Panc1 (cell line): ENCODE results near the gene SNRPA. TPM values are rescaled to one million over a fixed set of nuclear protein-coding genes. Genes with fewer than 3 reads are reported as not detected.
"Not testable (repeated sequence)": the region's sequence is repeated elsewhere in the genome, so short reads cannot be mapped to it uniquely, and the experiment has no call there.

Experiments
- ATAC-seq: fragments of 200-7000 bp; cut with Tn5 transposase; 2 replicates; pipeline ENCODE4 v1.9.1; 2020; ENCODE audit warnings: mild to moderate bottlenecking, moderate library complexity
- BruUV-seq: library from RNA; stranded (reverse); fragments of 400-500 nt; replicated peaks from 2 replicates; lab custom pipeline; 2021; lab: Mats Ljungman, UMichigan
- CTCF ChIA-PET: fragments of 300-600 bp; sonication (Branson Sonifier 250); formaldehyde crosslinking; loops from one replicate; lab custom pipeline; 2022; ENCODE audit warnings: antibody characterized with exemption; lab: Charles Lee
- POLR2A ChIA-PET: fragments of 300-600 bp; sonication (Branson Sonifier 250); formaldehyde crosslinking; loops from one replicate; lab custom pipeline; 2022; ENCODE audit warnings: antibody characterized with exemption; lab: Charles Lee
- DNase-seq: peaks from one replicate; pipeline ENCODE4 v3.0.0-alpha.2; 2010; ENCODE audit warnings: low read depth, low spot score
- H3K27ac ChIP-seq: 2 replicates; pipeline ENCODE4 v1.5.1; 2011; ENCODE audit warnings: mild to moderate bottlenecking, low read length, inconsistent platforms
- H3K27me3 ChIP-seq: fragments of 200-500 bp; sonication (Bioruptor generic); 2 replicates; pipeline ENCODE4 v1.6.0; 2014; ENCODE audit warnings: low read length, inconsistent platforms; ENCODE audit not compliant: control insufficient read depth, insufficient read depth
- H3K36me3 ChIP-seq: fragments of 200-500 bp; sonication (Bioruptor generic); 2 replicates; pipeline ENCODE4 v1.5.1; 2014; ENCODE audit warnings: inconsistent platforms, mild to moderate bottlenecking, low read length, moderate library complexity; ENCODE audit not compliant: control insufficient read depth, insufficient read depth
- H3K4me1 ChIP-seq: 2 replicates; pipeline ENCODE4 v1.5.1; 2011; ENCODE audit warnings: inconsistent platforms, mild to moderate bottlenecking, low read length, moderate library complexity; ENCODE audit not compliant: control insufficient read depth, insufficient read depth
- H3K4me3 ChIP-seq, 2 experiments: 2 replicates each; pipeline ENCODE4 v1.5.1; 2011 to 2012; ENCODE audit warnings: low read depth in 2 of 2, low read length in 2 of 2, mild to moderate bottlenecking in 2 of 2, inconsistent platforms in 1 of 2, moderate library complexity in 1 of 2
- H3K9me3 ChIP-seq: fragments of 200-500 bp; sonication (Bioruptor generic); 2 replicates; pipeline ENCODE4 v1.5.1; 2014; ENCODE audit warnings: low read depth, mild to moderate bottlenecking, inconsistent platforms, low read length, moderate library complexity; ENCODE audit not compliant: control insufficient read depth, insufficient read depth
- POLR2AphosphoS5 ChIP-seq: IDR thresholded peaks from 2 replicates; pipeline ENCODE4 v1.6.1; 2012; ENCODE audit warnings: mild to moderate bottlenecking, low read depth, low read length, moderate library complexity
- SIN3A ChIP-seq: IDR thresholded peaks from 2 replicates; pipeline ENCODE4 v1.6.1; 2012; ENCODE audit warnings: low read depth, mild to moderate bottlenecking, low read length, moderate library complexity, borderline replicate concordance; ENCODE audit not compliant: insufficient read depth
- TCF7L2 ChIP-seq: IDR thresholded peaks from 2 replicates; pipeline ENCODE4 v1.6.1; 2011; ENCODE audit warnings: mild to moderate bottlenecking, low read depth, low read length, inconsistent platforms
- in situ Hi-C: cut with HindIII; loops from 2 replicates; pipeline ENCODE4 v1.10.0; 2016; ENCODE audit warnings: low sequenced_read_pairs, low pct_unique_long_range_greater_than_20kb
- intact Hi-C: fragments of 100-400 bp; cut with micrococcal nuclease; formaldehyde crosslinking; loops from one replicate; pipeline ENCODE4 v1.10.0; 2022; ENCODE audit not compliant: unreplicated experiment
- total RNA-seq: library from RNA; stranded (reverse); gene quantifications from one replicate; pipeline ENCODE4 v1.2.1, GENCODE V29; 2021; ENCODE audit not compliant: unreplicated experiment
- TF ChIP-seq, protein P1 (sequence below), 2 experiments: IDR thresholded peaks; 2 replicates each; pipeline ENCODE4 v1.6.1; 2011 to 2012; ENCODE audit warnings: low read depth in 2 of 2, control low read depth in 1 of 2, low read length in 1 of 2, mild to moderate bottlenecking in 1 of 2, moderate library complexity in 1 of 2; ENCODE audit not compliant: insufficient read depth in 1 of 2
- TF ChIP-seq, protein P2 (sequence below): fragments of 450-650 bp; IDR thresholded peaks from 2 replicates; pipeline ENCODE4 v1.5.1; 2017; ENCODE audit warnings: mild to moderate bottlenecking

The SNRPA gene
- total RNA-seq, 1 experiment from 2014 or later = 104 TPM

DNA sequence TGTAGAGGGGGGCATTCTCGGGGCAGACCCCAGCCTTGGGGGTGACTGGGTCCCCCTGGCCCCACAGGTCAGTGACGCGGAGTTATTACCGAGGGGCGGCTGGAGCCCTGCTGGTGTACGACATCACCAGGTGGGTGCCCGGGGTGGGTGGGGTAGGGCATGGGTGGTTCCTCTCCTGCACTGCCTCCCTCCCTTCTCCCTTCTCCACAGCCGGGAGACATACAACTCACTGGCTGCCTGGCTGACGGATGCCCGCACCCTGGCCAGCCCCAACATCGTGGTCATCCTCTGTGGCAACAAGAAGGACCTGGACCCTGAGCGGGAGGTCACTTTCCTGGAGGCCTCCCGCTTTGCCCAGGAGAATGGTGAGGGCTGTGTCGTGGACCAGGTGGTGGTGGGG, 32.7 kb downstream of the SNRPA start:
- ChIA-PET CTCF (no interaction called here), POLR2A (no interaction called here)
- DNase-seq = no peak
- TF ChIP-seq, protein P1, sequence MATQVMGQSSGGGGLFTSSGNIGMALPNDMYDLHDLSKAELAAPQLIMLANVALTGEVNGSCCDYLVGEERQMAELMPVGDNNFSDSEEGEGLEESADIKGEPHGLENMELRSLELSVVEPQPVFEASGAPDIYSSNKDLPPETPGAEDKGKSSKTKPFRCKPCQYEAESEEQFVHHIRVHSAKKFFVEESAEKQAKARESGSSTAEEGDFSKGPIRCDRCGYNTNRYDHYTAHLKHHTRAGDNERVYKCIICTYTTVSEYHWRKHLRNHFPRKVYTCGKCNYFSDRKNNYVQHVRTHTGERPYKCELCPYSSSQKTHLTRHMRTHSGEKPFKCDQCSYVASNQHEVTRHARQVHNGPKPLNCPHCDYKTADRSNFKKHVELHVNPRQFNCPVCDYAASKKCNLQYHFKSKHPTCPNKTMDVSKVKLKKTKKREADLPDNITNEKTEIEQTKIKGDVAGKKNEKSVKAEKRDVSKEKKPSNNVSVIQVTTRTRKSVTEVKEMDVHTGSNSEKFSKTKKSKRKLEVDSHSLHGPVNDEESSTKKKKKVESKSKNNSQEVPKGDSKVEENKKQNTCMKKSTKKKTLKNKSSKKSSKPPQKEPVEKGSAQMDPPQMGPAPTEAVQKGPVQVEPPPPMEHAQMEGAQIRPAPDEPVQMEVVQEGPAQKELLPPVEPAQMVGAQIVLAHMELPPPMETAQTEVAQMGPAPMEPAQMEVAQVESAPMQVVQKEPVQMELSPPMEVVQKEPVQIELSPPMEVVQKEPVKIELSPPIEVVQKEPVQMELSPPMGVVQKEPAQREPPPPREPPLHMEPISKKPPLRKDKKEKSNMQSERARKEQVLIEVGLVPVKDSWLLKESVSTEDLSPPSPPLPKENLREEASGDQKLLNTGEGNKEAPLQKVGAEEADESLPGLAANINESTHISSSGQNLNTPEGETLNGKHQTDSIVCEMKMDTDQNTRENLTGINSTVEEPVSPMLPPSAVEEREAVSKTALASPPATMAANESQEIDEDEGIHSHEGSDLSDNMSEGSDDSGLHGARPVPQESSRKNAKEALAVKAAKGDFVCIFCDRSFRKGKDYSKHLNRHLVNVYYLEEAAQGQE (IDR thresholded peaks at IDR 0.05; ENCODE audit: insufficient read depth in 1 of 2, low read depth in 2 of 2, low read length in 1 of 2) = no peak
- TF ChIP-seq TCF7L2 (no peak), POLR2AphosphoS5 (no peak), SIN3A (no peak)
- TF ChIP-seq, protein P2, sequence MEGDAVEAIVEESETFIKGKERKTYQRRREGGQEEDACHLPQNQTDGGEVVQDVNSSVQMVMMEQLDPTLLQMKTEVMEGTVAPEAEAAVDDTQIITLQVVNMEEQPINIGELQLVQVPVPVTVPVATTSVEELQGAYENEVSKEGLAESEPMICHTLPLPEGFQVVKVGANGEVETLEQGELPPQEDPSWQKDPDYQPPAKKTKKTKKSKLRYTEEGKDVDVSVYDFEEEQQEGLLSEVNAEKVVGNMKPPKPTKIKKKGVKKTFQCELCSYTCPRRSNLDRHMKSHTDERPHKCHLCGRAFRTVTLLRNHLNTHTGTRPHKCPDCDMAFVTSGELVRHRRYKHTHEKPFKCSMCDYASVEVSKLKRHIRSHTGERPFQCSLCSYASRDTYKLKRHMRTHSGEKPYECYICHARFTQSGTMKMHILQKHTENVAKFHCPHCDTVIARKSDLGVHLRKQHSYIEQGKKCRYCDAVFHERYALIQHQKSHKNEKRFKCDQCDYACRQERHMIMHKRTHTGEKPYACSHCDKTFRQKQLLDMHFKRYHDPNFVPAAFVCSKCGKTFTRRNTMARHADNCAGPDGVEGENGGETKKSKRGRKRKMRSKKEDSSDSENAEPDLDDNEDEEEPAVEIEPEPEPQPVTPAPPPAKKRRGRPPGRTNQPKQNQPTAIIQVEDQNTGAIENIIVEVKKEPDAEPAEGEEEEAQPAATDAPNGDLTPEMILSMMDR = no peak
- BruUV-seq = no TSS peak
- no peaks in the 10 kb centered on the region for H3K27me3 ChIP-seq
- ATAC-seq = no peak
- intact Hi-C loops (no loop called here), in situ Hi-C loops (no loop called here)
- no peak overlapping the region for H3K27ac ChIP-seq
- H3K4me3 ChIP-seq = no peak overlapping the region
- H3K9me3 ChIP-seq = no peaks in the 10 kb centered on the region
- H3K36me3 ChIP-seq = no peaks in the 10 kb centered on the region
- H3K4me1 ChIP-seq = no peaks in the 10 kb centered on the region

DNA sequence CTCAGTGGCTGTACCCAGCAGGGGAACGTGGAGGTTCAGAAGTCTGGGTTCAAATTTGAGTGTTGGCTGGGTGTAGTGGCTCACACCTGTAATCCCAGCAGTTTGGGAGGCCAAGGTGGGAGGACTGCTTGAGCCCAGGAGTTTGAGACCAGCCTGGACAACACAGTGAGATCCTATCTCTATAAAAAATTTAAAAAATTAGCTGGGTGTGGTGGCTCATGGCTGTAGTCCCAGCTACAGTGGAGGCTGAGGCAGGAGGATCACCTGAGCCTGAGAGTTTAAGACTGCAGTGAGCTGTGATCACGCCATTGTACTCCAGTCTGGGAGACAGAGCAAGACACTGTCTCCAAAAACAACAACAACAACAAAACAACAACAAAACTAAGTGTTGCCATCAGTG, 33.1 kb downstream of the SNRPA start:
- H3K27ac ChIP-seq, H3K27me3 ChIP-seq, H3K4me3 ChIP-seq, DNase-seq, intact Hi-C loops, in situ Hi-C loops, ATAC-seq, CTCF ChIA-PET, BruUV-seq, POLR2A ChIA-PET, H3K4me1 ChIP-seq, H3K9me3 ChIP-seq, H3K36me3 ChIP-seq: not testable (repeated sequence)

DNA sequence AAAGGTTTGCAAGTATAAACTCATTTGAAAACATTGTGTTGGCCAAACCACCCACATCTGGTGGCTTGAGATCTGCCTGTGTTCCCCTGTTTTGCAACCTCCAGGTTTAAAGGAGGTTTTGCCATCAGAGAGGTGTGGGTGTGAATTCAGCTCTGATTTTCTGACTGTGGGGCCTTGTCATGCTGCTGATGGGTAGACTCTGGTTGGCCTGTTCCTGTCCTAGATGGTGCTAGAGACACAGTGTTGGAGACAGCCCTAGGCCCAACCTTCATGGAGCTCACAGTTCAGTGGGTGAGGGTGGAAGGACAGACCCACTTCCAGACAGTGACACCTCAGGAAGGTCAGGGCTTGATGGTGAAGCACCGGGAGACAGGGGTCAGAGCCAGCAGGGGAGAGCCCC, 34.5 kb downstream of the SNRPA start:
- H3K36me3 ChIP-seq = no peaks in the 10 kb centered on the region
- in situ Hi-C loops = no loop called here
- no peak for TF ChIP-seq TCF7L2
- TF ChIP-seq, protein P1 (IDR thresholded peaks at IDR 0.05; ENCODE audit: insufficient read depth in 1 of 2, low read depth in 2 of 2, low read length in 1 of 2) = no peak
- no peak for TF ChIP-seq POLR2AphosphoS5
- TF ChIP-seq, protein P2 = no peak
- TF ChIP-seq SIN3A = no peak
- DNase-seq (no peak), ATAC-seq (peak; percentile 66; the same call in 1 of the 2 replicates)
- no TSS peak for BruUV-seq
- no peak overlapping the region for H3K27ac ChIP-seq
- no peaks in the 10 kb centered on the region for H3K9me3 ChIP-seq
- H3K4me3 ChIP-seq = no peak overlapping the region
- intact Hi-C loops = no loop called here
- no peaks in the 10 kb centered on the region for H3K4me1 ChIP-seq
- ChIA-PET POLR2A (no interaction called here), CTCF (no interaction called here)
- H3K27me3 ChIP-seq = no peaks in the 10 kb centered on the region
